ENCODE measurements around the gene MYO3B.

GRCh38 chr2:170313347-170313991, 135.5 kb downstream of the MYO3B start:
- no peak for TF ChIP-seq EZH2phosphoT487 (IDR thresholded peaks at IDR 0.05; ENCODE audit: borderline replicate concordance, low read depth, low read length)
- TF ChIP-seq CTCF (conservative IDR thresholded peaks at IDR 0.05; ENCODE audit: low read length) = no peak
